GM21723 (cell line): ENCODE results near the gene MEIKIN.
A peak's percentile ranks its signal among the peaks of the same experiment; 100 is the strongest.
"Not testable (repeated sequence)": the region's sequence is repeated elsewhere in the genome, so short reads cannot be mapped to it uniquely, and the experiment has no call there.

Experiments
- ATAC-seq: cut with Tn5 transposase; IDR thresholded peaks from one replicate; pipeline ENCODE4 v1.9.1; 2021; ENCODE audit warnings: mild to moderate bottlenecking, moderate library complexity; ENCODE audit not compliant: unreplicated experiment

MEIKIN gene

GRCh38 chr5:131914472-131914871 lies 31.0 kb downstream of the MEIKIN start:
- ATAC-seq: no peak

DNA sequence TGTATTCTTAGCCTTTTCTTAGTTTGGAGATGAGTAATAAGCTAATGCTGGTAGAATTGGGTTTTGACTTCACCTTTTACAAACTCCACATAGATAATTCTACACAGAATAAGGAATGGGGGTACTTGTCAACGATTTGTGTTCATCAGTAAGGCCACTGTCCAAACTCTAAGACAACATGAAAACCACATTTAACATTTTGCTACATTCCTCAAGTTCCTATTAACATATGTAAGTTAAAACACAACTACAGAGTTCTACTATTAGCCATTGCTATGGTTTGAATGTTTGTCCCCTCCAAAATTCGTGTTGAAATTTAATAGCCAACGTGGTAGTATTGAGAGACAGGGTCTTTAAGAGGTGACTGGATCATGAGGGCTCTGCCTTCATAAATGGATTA lies 31.9 kb downstream of the MEIKIN start:
- ATAC-seq: no peak

GRCh38 chr5:131906668-131907067 lies 38.8 kb downstream of the MEIKIN start:
- no peak for ATAC-seq

- not testable (repeated sequence) for ATAC-seq
Observed at GRCh38 chr5:131902266-131902665, 43.2 kb downstream of the MEIKIN start.

DNA sequence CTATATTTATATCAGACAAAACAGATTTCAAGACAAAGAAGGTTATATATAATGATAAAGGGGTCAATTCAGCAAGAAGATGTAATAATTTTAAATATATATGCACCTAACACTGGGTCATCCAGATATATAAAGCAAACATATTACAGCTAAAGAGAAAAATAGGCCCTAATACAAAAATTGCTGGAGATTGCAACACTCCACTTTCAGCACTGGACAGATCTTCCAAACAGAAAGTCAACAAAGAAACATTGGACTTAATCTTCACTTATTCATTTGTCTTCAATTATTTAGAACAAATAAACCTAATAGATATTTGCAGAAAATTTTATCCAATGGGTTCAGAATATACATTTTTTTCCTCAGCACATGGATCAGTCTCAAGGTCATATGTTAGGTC lies 45.8 kb downstream of the MEIKIN start:
- no peak for ATAC-seq

DNA sequence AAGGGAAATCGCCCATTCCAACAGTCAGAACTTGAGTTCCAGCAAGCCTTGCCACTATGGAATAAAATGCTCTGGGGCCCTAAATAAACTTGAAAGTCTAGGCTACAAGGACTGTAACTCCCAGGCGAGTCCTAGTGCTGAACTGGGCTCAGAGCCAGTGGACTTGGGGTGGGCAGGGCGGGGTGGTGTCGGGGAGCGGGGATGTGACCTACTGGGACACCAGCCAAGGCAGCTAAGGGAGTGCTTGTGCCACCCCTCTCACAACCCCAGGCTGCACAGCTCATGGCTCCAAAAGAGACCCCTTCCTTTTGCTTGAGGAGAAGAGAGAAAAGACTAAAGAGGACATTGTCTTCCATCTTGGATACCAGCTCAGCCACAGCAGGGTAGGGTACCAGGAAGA lies 61.5 kb downstream of the MEIKIN start:
- ATAC-seq: no peak

DNA sequence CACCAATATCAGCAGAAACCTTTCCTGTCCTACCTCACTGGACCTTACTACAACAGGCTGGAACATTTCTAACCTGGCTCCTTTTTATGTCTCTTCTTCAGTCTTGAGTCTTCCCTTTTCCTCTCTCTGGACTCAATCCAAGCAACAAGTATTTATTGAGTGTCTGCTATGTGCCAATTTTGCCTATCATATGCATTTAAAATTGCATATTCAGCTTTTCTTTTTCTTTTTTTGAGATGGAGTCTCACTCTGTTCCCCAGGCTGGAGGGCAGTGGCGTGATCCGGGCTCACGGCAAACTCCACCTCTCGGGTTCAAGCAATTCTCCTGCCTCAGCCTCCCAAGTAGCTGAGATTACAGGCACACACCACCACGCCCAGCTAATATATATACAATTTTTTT lies 65.8 kb downstream of the MEIKIN start:
- no peak for ATAC-seq

DNA sequence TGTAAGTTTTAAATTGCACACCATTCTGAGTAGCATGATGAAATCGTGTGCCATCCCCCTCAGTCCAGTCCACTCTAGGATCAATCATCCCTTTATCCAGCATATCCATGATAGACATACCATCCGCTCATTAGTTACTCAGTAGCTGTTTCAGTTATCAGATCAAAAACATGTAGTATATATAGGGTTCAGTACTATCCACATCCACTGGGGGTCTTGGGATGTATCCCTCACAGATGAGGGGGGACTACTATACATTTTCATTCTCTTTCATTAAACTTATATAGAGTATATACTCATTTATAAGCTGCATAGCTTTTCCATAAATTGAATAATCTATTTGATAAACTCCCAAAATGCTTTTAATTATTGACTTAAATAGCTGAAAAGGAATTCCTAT lies 67.6 kb downstream of the MEIKIN start:
- ATAC-seq: no peak

- ATAC-seq: not testable (repeated sequence)
Observed at GRCh38 chr5:131871251-131871650, 74.2 kb downstream of the MEIKIN start.

DNA sequence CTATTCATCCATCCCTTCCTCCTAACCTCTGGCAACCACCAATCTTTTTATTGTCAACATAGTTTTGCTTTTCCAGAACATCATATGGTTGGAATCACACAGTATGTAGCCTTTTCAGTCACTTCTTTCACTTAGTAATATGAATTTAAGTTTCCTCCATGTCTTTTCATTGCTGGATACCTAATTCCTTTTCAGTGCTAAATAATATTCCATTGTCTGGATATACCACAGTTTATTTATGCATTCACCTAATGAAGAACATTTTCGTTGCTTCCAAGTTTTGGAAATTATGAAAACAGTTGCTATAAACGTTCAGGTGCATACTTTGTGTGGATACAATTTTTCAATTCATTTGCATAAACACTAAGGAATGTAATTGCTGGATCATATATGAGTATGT lies 77.9 kb downstream of the MEIKIN start:
- ATAC-seq: no peak

GRCh38 chr5:131863700-131864099 lies 81.8 kb downstream of the MEIKIN start:
- no peak for ATAC-seq

- ATAC-seq: no peak
Observed at GRCh38 chr5:131857388-131857787, 88.1 kb downstream of the MEIKIN start.

DNA sequence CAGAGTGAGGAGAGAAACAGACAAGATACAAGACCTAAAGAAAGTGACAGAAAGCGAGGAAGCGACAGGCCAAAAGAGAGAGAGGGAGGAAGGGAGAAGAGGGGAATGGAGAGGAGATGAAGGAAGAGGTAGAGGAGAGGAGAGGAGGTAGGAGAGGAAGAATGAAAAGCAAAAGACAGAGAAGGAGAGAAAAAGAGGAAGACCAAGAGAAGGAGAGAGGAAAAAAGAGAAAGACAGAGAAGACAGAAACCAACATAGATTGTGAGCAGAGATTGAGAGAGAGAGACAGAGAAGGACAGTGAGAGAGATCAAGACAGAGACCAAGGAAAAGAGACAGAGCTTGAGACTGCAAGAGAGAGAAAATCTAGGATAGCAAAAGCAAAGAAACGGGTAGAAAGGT lies 90.0 kb downstream of the MEIKIN start:
- ATAC-seq: no peak

GRCh38 chr5:131854134-131854533 lies 91.3 kb downstream of the MEIKIN start:
- peak; percentile 73 for ATAC-seq

GRCh38 chr5:131848662-131849061 lies 96.8 kb downstream of the MEIKIN start:
- ATAC-seq: no peak

DNA sequence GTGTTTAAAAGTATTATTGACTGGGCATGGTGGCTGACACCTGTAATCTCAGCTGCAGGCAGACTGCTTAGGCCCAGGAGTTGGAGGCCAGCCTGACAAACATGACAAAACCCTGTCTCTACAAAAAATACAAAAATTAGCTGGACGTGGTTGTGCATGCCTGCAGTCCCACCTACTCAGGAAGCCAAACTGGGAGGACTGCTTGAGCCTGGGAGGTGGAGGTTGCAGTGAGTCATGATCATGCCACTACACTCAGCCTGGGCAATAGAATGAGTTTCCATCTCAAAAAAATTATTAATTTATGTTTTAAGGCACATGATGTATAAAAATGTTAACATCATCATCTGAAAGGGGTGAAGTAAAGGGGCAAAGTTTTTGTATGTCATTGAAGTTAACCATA lies 98.9 kb downstream of the MEIKIN start:
- ATAC-seq: no peak

- no peak for ATAC-seq
Observed at GRCh38 chr5:131845828-131846227, 99.6 kb downstream of the MEIKIN start.

- ATAC-seq: not testable (repeated sequence)
Observed at GRCh38 chr5:131842971-131843370, 102.5 kb downstream of the MEIKIN start.

DNA sequence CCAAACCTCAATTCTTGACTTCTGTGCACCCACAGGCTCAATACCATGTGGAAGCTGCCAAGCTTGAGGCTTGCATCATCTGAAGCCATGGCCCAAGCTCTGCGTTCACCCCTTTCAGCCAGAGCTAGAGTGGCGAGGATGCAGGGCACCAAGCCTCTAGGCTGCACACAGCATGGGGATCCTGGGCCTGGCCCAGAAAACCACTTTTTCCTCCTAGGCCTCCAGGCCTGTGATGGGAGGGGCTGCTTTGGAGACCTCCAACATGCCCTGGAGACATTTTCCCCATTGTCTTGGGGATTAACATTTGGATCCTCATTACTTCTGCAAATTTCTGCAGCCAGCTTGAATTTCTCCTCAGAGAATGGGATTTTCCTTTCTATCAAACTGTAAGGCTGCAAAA lies 112.8 kb downstream of the MEIKIN start:
- not testable (repeated sequence) for ATAC-seq

GRCh38 chr5:131825404-131826013 lies 120.0 kb downstream of the MEIKIN start:
- peak; percentile 70 for ATAC-seq

DNA sequence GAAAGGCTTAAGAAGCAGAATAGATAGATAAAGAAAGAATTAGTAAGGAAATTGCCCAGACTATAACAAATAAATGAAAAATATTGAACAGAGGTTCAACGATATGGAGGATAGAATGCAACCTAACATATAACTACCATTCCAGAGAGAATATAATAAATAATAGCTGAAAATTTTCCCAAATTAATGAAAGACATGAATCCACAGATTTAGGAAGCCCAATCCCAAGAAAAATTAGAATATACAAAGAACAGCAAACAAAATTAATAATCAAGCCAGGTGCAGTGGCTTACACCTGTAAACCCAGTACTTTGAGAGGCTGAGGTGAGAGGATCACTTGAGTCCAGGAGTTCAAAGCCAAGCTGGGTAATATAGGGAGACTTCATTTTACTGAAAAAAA lies 120.8 kb downstream of the MEIKIN start:
- ATAC-seq: no peak

DNA sequence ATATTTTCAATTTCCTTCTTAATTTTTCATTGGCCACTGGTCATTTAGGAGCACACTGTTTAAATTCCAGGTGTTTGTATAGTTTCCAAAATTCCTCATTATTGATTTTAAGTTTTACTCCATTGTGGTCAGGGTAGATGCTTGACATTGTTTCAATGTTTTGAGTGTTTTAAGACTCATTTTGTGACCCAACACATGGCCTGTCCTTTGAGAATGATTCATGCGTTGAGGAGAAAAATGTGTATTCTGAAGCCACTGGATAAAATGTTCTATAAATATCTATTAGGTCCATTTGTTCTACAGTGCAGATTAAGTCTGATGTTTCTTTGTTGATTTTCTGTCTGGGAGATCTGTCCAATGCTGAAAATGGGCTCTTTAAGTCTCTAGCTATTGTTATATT lies 124.2 kb downstream of the MEIKIN start:
- no peak for ATAC-seq

DNA sequence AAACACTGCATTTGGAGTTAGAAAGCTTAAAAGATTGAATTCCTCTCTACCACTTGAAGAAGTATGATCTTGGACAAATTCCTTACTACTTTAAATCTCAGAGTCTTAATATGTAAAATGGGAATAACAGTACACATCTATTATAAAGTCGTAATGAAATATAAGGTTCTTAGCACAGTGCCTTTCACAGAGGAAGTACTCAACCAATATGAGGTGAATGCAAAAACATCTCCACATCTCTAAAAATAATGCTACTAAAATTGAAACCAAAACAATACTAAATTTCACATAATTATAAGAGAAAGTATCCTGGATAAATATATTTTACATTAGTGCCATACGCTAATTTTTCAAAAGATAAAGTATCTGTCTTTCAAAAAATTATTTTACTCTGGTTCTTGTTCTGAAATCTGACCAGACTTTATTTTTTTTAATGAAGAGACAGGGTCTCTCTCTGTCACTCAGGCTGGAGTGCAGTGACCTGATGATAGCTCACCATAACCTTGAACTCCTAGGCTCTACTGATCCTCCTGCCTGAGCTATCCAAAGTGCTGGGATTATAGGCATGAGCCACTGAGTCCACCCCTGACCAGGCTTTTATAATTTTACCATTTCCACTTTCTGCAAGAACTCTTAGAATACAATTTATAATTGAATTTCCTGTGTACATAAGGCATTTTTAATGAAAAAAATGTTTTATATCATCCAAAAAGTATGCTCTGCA lies 127.3 kb downstream of the MEIKIN start:
- ATAC-seq: peak; percentile 72
